SH-SY5Y (cell line): ENCODE measurements around the gene PPP2R2D.

Experiments used
- GATA2 ChIP-seq: IDR thresholded peaks from 2 replicates; pipeline ENCODE4 v1.6.1; 2011; ENCODE audit warnings: mild to moderate bottlenecking, low read depth, low read length
- GATA3 ChIP-seq: IDR thresholded peaks from 2 replicates; pipeline ENCODE4 v1.6.1; 2011; ENCODE audit warnings: low read depth, mild to moderate bottlenecking, low read length, moderate library complexity

DNA sequence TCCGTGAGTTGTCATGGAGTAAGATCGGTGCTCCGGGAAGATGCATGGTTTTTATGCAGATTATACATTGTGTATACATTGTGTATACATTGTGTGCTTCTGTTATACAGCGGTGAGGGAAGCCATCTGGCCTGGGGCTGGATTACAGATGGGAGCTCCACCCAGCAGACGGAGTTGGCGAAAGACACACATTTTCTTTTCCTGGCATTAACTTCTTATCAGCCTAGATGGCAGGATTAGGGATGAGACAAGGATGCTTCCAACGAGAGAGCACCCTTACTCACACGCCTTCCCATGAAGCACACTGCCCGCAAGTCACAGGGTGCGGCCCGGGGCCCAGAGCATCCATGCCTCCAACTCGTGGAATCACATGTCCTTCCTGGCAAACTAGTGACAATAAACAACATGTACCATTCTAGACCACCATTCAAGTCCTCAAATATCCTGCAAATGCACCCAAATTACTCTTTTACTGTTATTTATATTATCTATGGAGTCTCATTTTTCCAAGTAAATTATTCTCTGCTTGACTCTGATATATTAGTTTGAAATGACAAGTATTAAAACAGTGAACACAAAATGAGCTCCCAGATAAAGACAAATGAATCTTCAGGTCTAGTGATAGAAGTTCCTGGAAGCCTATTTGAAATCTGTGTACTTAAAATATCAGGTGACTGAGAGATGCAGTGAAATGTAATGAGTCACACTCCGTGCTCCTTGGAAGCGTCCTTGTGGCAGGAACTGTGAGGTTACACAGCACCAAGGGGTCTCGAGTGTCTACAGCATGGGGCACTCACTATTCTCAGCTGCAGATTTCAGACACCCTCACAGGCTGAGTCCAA lies 29.8 kb upstream of the PPP2R2D start:
- TF ChIP-seq GATA2 (no peak), GATA3 (no peak)
